GM12874 (cell line): ENCODE measurements around the gene ATP8B4.

Experiments
- CTCF ChIP-seq: IDR thresholded peaks from 2 replicates; pipeline ENCODE4 v1.5.1; 2011; ENCODE audit warnings: low read depth, mild to moderate bottlenecking, control low read depth, low read length, moderate library complexity; ENCODE audit not compliant: insufficient read depth

Gene ATP8B4

GRCh38 chr15:50137893-50138292, 18.9 kb upstream of the ATP8B4 start:
- no peak for TF ChIP-seq CTCF

- TF ChIP-seq CTCF: no peak
Observed at GRCh38 chr15:50137330-50137761, 18.3 kb upstream of the ATP8B4 start.

GRCh38 chr15:50135031-50135551, 16.1 kb upstream of the ATP8B4 start:
- no peak for TF ChIP-seq CTCF

- TF ChIP-seq CTCF: no peak
Observed at GRCh38 chr15:50134524-50135024, 15.5 kb upstream of the ATP8B4 start.

- TF ChIP-seq CTCF: no peak
Observed at GRCh38 chr15:50131617-50132016, 12.6 kb upstream of the ATP8B4 start.

GRCh38 chr15:50128266-50128665, 9.2 kb upstream of the ATP8B4 start:
- no peak for TF ChIP-seq CTCF

- TF ChIP-seq CTCF: no peak
Observed at GRCh38 chr15:50127255-50127777, 8.3 kb upstream of the ATP8B4 start.

- TF ChIP-seq CTCF: no peak
Observed at GRCh38 chr15:50126072-50126471, 7.0 kb upstream of the ATP8B4 start.
